Pancreas (tissue), 10 donors: Measurements from ENCODE around the gene ZRSR2. TPM values are rescaled to one million over a fixed set of nuclear protein-coding genes. Genes with fewer than 3 reads are reported as not detected.

Experiments
- ATAC-seq, 4 donors: fragments of 200-7000 bp; cut with Tn5 transposase; one replicate each; pipeline versions ENCODE4 v1.8.0 to v1.9.1; 2020; ENCODE audit warnings: mild to moderate bottlenecking in 4 of 4, moderate library complexity in 4 of 4
- DNase-seq, 6 donors: peaks; one replicate each; pipeline ENCODE4 v3.0.0-alpha.2; 2020
- FAIRE-seq: peaks from 2 replicates; lab custom pipeline; 2012; peaks lifted over from hg19 to GRCh38; lab: Jason Lieb, UNC
- H3K27ac ChIP-seq, 4 donors: fragments of 200-600 bp; sonication (generic); 1 replicate in 3 of 4; 2 replicates in 1 of 4; pipeline versions ENCODE4 v1.5.0 to v1.8.0; 2020
- H3K27me3 ChIP-seq, 4 donors: fragments of 200-600 bp; one replicate each; pipeline ENCODE4 v1.8.0; 2021
- H3K36me3 ChIP-seq, 3 donors: fragments of 200-600 bp; sonication (generic) in 1 of 3; one replicate each; pipeline versions ENCODE4 v1.5.0 to v1.8.0; 2020 to 2021
- H3K4me1 ChIP-seq, 3 donors: fragments of 200-600 bp; one replicate each; pipeline ENCODE4 v1.8.0; 2021
- H3K4me3 ChIP-seq, 4 donors: fragments of 200-600 bp; sonication (generic) in 2 of 4; one replicate each; pipeline versions ENCODE4 v1.5.0 to v1.8.0; 2020 to 2021
- H3K9me3 ChIP-seq, 4 donors: fragments of 200-600 bp; one replicate each; pipeline ENCODE4 v1.8.0; 2021
- WGBS, 2 donors: extraction: QIAGEN DNeasy Blood & Tissue Kit; methylation state at CpG; one replicate each; pipeline ENCODE4 v1.1.7; 2013; 5-methylcytosine and 5-hydroxymethylcytosine counted together
- intact Hi-C, 3 donors: fragments of 100-400 bp; cut with DNase I; formaldehyde crosslinking; loops; one replicate each; pipeline versions ENCODE4 v1.11.1 to v1.14.2; 2022
- polyA plus RNA-seq, 2 donors: library from polyadenylated mRNA; stranded (reverse); fragments of 200-250 nt; gene quantifications; one replicate each; pipeline ENCODE4 v1.2.3, GENCODE V29; 2013
- total RNA-seq, 6 donors: library from RNA; stranded (reverse); fragmentation: NEBNext Ultra II Directional in 4 of 6; extraction: Animal tissue kit (Norgen Biotek cat#: 25700) in 4 of 6; gene quantifications; one replicate each; pipeline versions ENCODE4 v1.2.1 to v1.2.4, GENCODE V29; 2021 to 2023
- TF ChIP-seq, protein P1 (sequence below), 4 donors: fragments of 200-600 bp; sonication (generic) in 3 of 4; IDR thresholded peaks; one replicate each; pipeline versions ENCODE4 v1.5.0 to v1.8.0; 2021; ENCODE audit warnings: antibody characterized with exemption in 4 of 4
- donor health status: healthy with polysubstance abuse.
- donor health status: DM: no; HTN: no; CAD: no; lungs with moderate emphysema.
- donor health status: DM: no; HTN: no; CAD: no.
- donor health status: control.
- donor health status: control.
- donor health status: Bipolar disorder and iron deficiency.
- donor health status: DM: yes; HTN: yes; CAD: no.
- donor health status: DM: no; HTN: no; CAD: no.
- donor health status: DM: no; HTN: no; CAD: no.
- donor health status: DM: yes; HTN: yes; CAD: no.

Gene ZRSR2
- total and polyA plus RNA-seq, 8 donors: 3.0 to 33.1 (median 5.1) TPM

DNA sequence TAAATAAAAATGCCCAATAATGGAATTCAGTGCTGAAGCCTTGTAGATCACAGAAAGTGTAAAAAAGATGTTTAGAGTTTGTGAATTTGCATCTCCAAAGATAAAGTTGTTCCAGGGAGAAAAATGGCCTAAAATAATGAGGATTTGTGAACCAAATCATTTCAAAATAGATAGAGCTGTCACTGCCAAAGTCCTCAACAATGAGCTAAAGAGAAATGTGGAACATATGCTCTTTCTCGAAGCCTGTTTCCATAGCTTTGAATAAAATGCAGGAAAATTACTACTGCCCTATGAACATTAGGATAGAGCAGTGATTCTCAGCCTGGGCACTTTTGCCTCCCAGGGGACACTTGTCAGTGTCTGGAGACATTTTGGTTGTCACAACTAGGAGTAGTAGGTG lies 67.8 kb downstream of the ZRSR2 start:
- peaks cover 0 to 7% (median 0%) of the 10 kb centered on the region in 3 donors for H3K4me1 ChIP-seq
- DNase-seq (no peak), FAIRE-seq (peak; percentile 78), ATAC-seq (no peak)
- no peaks in the 10 kb centered on the region for H3K9me3 ChIP-seq
- TF ChIP-seq, protein P1, sequence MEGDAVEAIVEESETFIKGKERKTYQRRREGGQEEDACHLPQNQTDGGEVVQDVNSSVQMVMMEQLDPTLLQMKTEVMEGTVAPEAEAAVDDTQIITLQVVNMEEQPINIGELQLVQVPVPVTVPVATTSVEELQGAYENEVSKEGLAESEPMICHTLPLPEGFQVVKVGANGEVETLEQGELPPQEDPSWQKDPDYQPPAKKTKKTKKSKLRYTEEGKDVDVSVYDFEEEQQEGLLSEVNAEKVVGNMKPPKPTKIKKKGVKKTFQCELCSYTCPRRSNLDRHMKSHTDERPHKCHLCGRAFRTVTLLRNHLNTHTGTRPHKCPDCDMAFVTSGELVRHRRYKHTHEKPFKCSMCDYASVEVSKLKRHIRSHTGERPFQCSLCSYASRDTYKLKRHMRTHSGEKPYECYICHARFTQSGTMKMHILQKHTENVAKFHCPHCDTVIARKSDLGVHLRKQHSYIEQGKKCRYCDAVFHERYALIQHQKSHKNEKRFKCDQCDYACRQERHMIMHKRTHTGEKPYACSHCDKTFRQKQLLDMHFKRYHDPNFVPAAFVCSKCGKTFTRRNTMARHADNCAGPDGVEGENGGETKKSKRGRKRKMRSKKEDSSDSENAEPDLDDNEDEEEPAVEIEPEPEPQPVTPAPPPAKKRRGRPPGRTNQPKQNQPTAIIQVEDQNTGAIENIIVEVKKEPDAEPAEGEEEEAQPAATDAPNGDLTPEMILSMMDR (IDR thresholded peaks at IDR 0.05): no peak
- no peak overlapping the region for H3K27ac ChIP-seq
- no peak overlapping the region for H3K4me3 ChIP-seq
- no peaks in the 10 kb centered on the region for H3K36me3 ChIP-seq
- WGBS, 2 donors: 79 to 97% methylated on average over 1 of the region's 1 CpG
- intact Hi-C loops: no loop called here
- H3K27me3 ChIP-seq: peaks cover 0 to 14% (median 0%) of the 10 kb centered on the region in 4 donors

GRCh38 chrX:15860921-15861320 lies 70.6 kb downstream of the ZRSR2 start:
- no peak for DNase-seq
- no peak for FAIRE-seq
- H3K4me3 ChIP-seq: no peak overlapping the region
- TF ChIP-seq, protein P1 (IDR thresholded peaks at IDR 0.05): no peak
- H3K36me3 ChIP-seq: no peaks in the 10 kb centered on the region
- 89 to 91% methylated on average over 3 of the region's 3 CpGs for WGBS, 2 donors
- no peak for ATAC-seq
- peaks cover 0 to 12% (median 0%) of the 10 kb centered on the region in 4 donors for H3K27me3 ChIP-seq
- H3K27ac ChIP-seq: no peak overlapping the region
- H3K9me3 ChIP-seq: no peaks in the 10 kb centered on the region
- intact Hi-C loops: no loop called here
- no peaks in the 10 kb centered on the region for H3K4me1 ChIP-seq

DNA sequence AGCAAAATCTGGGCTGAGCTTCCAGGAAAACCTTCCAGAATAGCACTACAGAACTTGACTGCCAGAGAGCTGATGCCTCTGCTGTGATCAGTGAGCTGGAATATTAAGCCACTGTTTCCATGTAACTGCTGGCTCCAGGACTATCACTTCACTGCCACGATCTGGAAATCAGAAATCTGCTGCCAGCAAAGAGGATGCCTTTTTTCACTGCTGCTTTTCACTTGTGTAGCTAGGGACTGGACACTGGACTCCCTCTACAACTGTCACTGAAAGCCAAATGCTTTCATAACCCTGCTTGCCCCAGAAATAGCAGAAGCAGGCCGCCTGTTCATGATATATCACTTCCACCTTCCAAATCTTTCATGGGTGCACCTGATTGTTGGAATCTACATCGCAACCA lies 73.7 kb downstream of the ZRSR2 start:
- H3K27me3 ChIP-seq: peaks cover 0 to 5% (median 0%) of the 10 kb centered on the region in 4 donors
- intact Hi-C loops: no loop called here
- no peaks in the 10 kb centered on the region for H3K36me3 ChIP-seq
- no peak for ATAC-seq
- no peaks in the 10 kb centered on the region for H3K9me3 ChIP-seq
- no peaks in the 10 kb centered on the region for H3K4me1 ChIP-seq
- no peak for FAIRE-seq
- no peak overlapping the region for H3K4me3 ChIP-seq
- TF ChIP-seq, protein P1 (IDR thresholded peaks at IDR 0.05): no peak
- WGBS, 2 donors: 73 to 87% methylated on average over 3 of the region's 3 CpGs
- no peak overlapping the region for H3K27ac ChIP-seq
- DNase-seq: no peak

GRCh38 chrX:15864629-15865028 lies 74.3 kb downstream of the ZRSR2 start:
- intact Hi-C loops: no loop called here
- H3K4me3 ChIP-seq: no peak overlapping the region
- H3K4me1 ChIP-seq: no peaks in the 10 kb centered on the region
- ATAC-seq (no peak), FAIRE-seq (no peak), DNase-seq (no peak)
- peaks cover 0 to 5% (median 0%) of the 10 kb centered on the region in 4 donors for H3K27me3 ChIP-seq
- H3K27ac ChIP-seq: no peak overlapping the region
- no peaks in the 10 kb centered on the region for H3K9me3 ChIP-seq
- TF ChIP-seq, protein P1 (IDR thresholded peaks at IDR 0.05): no peak
- no peaks in the 10 kb centered on the region for H3K36me3 ChIP-seq

GRCh38 chrX:15866147-15866546 lies 75.9 kb downstream of the ZRSR2 start:
- Histone ChIP-seq H3K4me1 (no peaks in the 10 kb centered on the region), H3K27ac (no peak overlapping the region), H3K27me3 (peaks cover 0 to 5% (median 0%) of the 10 kb centered on the region in 4 donors), H3K9me3 (no peaks in the 10 kb centered on the region), H3K4me3 (no peak overlapping the region), H3K36me3 (no peaks in the 10 kb centered on the region)
- TF ChIP-seq, protein P1 (IDR thresholded peaks at IDR 0.05): no peak
- intact Hi-C loops: no loop called here
- 64 to 90% methylated on average over 3 of the region's 3 CpGs for WGBS, 2 donors
- DNase-seq (no peak), FAIRE-seq (no peak), ATAC-seq (no peak)
